Measurements from ENCODE around the gene SCN5A.

- TF ChIP-seq CTCF (conservative IDR thresholded peaks at IDR 0.05; ENCODE audit: low read depth, low read length) (no peak), EZH2 (IDR thresholded peaks at IDR 0.05; ENCODE audit: borderline replicate concordance, low read depth, low read length, poor library complexity, severe bottlenecking) (no peak)
Observed at GRCh38 chr3:38516669-38517068, 132.8 kb downstream of the SCN5A start.

Measured in A673 (cell line).